Body of pancreas (tissue), 4 donors: ENCODE data around the gene SMARCA4.

Experiments
- CTCF ChIP-seq, 7 experiments: fragments of 450-650 bp in 4 of 7; fragments of 200-600 bp in 3 of 7; sonication (generic) in 3 of 7; IDR thresholded peaks; one replicate each; pipeline ENCODE4 v1.5.1; 2016 to 2019; ENCODE audit warnings: antibody characterized with exemption in 7 of 7
- POLR2A ChIP-seq, 3 donors: fragments of 450-650 bp; IDR thresholded peaks; one replicate each; pipeline ENCODE4 v1.6.1; 2016; ENCODE audit warnings: antibody characterized with exemption in 3 of 3, mild to moderate bottlenecking in 2 of 3

DNA sequence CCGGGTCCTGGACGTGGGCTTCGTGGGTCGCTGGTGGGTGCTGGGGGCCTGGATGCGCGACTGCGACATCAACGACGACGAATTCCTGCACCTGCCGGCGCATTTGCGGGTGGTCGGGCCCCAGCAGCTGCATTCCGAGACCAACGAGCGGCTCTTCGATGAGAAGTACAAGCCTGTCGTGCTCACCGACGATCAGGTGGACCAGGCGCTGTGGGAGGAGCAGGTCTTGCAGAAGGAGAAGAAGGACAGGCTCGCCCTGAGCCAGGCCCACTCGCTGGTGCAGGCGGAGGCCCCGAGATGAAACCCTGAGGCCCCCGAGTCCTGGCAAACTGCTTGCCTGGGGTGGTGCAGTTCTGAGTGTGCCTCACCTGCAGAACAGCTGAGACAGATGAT, 31.4 kb upstream of the SMARCA4 start:
- TF ChIP-seq POLR2A (IDR thresholded peaks at IDR 0.05) (no peak), CTCF (IDR thresholded peaks at IDR 0.05) (no peak)
